HG03469 (cell line): ENCODE data around the gene CARS1.
"Not testable (repeated sequence)": the region's sequence is repeated elsewhere in the genome, so short reads cannot be mapped to it uniquely, and the experiment has no call there.

Experiments
- ATAC-seq: cut with Tn5 transposase; IDR thresholded peaks from one replicate; pipeline ENCODE4 v1.9.1; 2021; ENCODE audit warnings: mild to moderate bottlenecking, moderate library complexity, moderate number of reproducible peaks; ENCODE audit not compliant: unreplicated experiment

Gene CARS1

GRCh38 chr11:3063876-3064275 is 6.7 kb upstream of the CARS1 start:
- ATAC-seq: not testable (repeated sequence)

DNA sequence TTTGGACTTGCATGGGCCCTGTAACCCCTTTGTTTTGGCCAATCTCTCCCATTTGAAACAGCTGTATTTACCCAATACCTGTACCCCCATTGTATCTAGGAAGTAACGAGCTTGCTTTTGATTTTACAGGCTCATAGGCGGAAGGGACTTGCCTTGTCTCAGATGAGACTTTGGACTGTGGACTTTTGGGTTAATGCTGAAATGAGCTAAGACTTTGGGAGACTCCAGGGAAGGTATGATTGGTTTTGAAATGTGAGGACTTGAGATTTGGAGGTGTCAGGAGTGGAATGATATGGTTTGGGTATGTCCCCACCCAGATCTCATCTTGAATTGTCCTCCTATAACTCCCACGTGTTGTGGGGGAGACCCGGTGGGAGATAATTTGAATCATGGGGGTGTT is 6.2 kb upstream of the CARS1 start:
- not testable (repeated sequence) for ATAC-seq

GRCh38 chr11:3060436-3061025 is 3.3 kb upstream of the CARS1 start:
- no peak for ATAC-seq

DNA sequence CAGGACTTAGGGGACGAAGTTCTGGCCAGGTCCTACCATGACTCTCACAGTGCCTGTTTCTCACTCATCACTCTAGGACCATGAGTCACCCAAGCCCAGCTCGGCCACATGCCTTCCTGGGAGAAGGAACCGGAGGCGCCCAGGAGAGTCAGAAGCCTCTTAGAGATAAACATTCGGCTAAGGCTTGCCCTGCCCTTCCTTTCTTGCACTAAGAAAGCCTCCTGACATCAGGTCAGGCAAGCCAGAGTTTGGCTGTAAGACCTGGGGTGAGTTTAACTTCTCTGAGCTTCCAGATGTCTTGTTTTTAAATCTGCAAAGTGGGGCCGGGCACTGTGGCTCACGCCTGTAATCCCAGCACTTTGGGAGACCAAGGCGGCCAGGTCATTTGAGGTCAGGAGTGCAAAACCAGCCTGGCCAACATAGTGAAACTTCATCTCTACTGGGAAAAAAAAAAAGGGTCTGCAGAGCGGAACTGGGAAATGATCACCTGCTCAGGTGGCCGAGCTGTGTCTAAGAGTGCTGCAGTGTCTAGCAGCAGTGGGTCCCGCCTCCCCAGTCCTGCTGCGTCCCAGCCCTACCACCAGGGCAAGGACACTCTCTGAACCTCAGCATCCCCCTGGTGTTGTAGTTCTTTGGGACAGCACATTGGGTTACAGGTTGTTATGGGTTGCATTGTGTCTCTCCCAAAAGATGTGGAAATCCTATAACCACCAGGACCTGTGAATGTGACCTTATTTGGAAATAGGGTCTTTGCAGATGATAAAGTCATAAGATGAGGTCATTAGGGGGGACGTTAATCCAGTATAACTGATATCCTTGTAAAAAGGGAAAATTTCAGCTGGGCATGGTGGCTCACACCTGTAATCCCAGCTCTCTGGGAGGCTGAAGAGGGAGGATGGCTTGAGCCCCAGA is 1.8 kb upstream of the CARS1 start:
- no peak for ATAC-seq

- ATAC-seq: no peak
These were observed 741 bp downstream of the CARS1 start for GRCh38 chr11:3056296-3057068.

DNA sequence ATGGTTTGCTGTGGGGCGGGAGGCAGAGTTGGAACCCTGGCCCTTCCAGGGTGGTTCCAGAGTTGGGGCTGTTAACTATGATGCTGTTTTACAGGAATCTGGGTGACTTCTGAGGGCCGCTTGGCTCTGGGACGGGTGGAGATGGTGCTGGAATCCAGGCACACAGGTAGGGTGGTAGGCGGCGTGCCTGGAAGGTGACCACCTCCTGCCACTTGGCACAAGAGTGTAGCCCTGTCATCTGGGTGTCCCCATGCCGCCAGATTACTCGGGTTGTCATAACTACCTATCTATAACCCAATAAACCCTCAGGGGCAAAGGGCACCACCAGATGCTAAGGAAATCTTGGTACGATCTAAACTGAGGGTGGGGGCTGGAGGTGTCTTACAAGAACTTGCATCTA is 1.3 kb downstream of the CARS1 start:
- no peak for ATAC-seq

DNA sequence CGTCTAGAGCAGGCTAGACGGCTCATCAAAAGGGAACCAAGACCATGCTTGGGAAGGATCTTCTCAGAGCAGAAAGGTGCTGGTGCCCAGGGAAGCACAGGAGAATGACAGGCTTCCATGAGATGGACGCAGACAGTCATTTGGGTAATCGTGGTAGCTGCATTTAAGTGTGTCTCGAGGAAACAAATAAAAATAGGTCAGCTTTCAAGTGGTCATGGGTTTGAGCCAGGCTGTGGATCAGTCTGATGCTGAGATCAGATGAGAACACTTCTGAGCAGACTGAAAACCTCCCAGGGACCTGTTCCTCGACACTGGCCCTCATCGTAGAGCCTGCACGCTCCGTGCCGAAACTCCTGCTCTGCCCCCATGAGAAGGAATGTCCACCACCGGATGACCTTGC is 4.7 kb downstream of the CARS1 start:
- ATAC-seq: no peak

DNA sequence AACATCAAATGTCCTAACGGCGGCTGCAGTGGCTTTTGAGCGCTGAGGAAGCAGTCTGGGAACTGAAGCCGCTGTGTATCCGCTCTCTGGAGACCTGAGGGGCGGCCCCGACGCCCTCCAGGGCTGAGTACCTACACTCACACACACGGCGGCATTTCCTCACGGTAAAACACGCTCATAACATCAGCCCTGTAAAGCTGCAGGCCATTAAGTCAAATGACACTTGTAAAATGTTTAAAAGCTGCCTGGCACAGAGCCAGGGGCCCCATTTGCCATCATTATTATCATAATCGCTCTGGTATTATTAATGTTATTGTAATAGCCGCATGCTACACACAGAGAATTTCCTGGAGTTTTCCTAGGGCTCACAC is 5.1 kb downstream of the CARS1 start:
- no peak for ATAC-seq

DNA sequence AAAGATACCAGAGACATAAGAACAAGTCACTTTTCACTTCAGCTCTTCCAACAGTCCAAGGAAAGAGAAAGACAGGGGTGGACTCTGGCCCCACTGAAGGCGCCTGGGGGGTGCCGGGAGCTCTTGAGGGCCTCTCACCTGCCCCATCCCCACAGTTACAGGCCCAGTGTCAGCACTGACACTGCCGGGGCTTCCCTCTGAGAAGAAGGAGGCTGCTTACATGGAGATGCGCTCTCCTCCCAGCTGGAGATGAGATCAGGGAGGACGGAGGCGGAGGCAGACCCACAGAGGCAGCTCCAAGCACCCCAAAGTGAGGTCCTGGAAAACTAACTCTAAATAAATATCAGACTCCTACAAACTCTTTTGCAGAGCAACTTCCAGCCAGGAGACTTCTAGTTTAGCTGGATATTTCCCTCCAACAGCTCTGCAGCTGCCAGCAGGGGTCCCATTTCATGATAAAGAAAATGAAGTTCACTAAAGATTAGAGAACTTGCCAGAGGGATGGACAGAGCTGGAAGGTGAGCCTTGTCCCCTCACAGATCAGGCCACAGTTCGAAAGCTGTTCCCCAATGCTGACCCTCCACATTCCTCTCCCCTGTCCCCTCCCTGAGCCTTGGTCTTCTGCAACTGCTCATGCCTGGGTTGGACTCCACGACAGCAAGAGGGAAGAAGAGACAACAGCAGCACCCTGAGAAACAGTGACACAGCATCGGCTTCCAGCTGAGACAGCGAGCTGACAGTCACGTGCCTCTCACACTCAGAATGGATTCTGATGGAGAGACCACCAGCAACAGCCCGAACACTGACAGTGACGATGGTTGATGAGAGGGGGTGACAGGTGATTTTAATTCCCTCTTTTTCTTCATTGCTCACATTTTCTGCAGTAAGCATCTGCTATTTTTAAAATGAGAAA is 5.8 kb downstream of the CARS1 start:
- no peak for ATAC-seq

DNA sequence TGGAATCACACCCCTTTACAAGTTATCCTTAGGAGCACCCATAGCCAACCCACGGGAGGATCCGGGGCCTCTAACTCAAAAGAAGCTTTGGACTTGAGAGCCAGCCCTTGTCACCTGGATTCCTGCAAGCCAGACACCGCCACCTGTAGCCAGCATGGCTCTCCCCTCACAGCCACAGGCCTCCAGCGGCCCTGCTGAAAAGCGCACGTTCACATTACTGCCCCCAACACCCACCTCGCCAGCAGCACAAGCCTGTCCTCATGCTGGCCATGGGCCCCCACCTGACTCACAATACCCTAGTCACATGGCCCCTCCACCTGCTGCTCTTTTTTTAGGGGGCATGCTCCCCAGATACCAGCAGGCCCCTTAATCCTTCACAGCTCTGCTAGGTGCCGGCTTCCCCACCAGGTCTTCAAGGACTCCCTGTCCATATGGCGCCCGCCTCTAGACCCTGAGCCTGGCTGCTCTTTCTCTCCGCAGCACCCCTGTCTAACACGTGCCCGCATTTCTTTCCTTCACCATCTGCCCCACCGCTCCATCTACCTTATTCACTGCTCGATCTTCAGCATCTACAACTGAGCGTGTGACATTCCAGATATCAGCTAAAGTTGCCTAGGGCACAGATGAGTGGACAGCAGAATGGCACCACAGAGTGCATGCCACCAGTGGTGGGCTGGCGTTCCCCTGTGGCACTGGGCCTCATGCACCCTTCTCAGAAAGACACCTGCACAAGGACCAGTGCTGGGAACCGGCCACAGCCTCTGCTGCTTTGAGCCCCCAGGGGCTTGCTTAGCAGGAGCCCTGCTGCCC is 6.6 kb downstream of the CARS1 start:
- no peak for ATAC-seq

GRCh38 chr11:3049430-3050243 is 7.6 kb downstream of the CARS1 start:
- peak; percentile 80 for ATAC-seq

DNA sequence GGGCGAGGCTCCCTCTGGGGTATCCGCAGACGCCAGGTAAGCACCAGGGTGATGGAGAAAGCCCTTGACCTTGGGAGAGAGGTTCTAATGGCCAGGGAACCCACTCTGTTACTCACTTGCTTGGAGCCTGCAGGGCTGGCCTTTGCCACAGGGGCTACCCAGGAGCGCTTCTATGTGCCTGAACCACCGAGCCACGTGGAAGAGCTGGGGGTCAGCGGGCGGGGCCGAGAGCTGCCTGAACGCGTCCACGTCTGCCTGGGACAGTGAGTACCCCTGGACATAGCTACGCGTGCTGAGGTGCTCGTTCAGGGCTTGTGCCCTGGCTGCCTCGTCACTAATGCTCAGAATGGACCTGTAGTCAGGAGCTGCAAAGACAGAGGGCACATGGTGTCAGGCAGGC is 9.6 kb downstream of the CARS1 start:
- no peak for ATAC-seq

DNA sequence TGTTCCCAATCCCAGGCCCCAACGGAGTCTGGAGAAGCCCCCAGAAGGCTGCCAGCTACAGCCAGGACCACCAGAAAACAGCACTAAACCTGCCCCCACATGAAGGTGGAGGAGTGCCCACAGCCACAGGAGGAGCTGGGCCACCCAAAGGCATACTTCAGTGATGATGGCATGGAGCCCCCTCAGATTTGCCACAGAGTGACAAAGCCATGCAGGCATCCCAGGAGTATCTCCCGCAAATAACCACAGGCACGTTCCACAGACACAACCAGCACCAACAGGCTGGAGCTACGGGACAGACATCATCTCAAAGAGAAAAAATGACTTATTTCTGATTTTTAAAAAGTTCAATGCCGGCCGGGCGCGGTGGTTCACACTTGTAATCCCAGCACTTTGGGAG is 10.6 kb downstream of the CARS1 start:
- no peak for ATAC-seq

DNA sequence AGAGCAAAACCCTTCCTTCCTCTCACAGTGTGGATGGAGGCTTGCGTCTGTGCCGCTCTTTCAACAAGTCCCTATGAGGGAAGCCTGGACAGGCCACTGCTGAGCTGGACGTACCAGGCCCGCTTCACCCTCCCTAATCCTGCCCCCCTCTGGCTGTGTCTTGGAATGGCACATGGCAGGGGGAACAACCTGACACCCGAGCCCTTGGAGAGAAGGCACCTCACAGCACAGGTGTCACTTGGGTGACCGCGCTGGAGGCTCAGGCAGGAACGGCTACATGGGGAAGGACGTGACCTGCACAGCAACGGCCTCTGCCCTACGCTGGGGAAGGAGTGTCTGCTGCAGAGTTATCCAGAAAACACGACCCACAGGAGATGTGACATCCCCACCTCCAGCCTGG is 11.0 kb downstream of the CARS1 start:
- no peak for ATAC-seq

DNA sequence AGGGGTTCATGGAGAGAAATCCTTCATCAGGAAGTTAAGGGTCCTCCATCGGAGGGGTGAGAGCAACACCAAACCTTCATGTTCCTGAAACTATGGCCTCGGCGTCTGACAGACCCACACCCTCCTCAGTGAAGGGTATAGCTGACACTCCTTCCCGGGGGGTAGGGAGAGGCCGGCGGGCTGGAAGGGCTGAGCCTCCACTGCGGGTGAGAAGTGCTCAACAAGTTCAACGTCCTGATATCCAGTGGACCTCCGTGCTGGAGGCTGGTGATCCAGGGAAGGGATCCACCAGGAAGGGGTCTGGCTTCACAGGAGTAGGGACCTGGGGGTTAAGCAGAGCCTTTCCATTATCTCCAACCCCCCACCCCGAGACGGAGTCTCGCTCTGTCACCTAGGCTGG is 12.3 kb downstream of the CARS1 start:
- ATAC-seq: no peak

DNA sequence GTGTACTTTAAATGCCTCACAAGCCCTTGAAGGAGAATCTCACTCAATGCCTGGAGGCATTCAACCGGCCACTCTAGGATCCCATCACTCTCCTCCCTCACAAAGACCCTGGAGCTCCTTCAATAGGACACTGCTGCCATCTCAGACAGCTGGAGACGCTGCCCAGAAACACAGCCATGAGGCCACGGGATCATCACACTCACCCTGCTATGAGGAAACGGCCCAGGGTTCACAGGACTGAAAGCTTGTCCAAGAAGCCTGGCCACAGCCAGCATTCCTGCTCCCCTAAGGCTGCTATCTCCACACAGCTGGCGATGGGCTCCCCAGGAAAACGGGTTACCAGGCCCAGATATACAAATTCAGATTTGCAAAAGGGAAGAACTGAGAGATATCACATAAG is 13.2 kb downstream of the CARS1 start:
- ATAC-seq: no peak

DNA sequence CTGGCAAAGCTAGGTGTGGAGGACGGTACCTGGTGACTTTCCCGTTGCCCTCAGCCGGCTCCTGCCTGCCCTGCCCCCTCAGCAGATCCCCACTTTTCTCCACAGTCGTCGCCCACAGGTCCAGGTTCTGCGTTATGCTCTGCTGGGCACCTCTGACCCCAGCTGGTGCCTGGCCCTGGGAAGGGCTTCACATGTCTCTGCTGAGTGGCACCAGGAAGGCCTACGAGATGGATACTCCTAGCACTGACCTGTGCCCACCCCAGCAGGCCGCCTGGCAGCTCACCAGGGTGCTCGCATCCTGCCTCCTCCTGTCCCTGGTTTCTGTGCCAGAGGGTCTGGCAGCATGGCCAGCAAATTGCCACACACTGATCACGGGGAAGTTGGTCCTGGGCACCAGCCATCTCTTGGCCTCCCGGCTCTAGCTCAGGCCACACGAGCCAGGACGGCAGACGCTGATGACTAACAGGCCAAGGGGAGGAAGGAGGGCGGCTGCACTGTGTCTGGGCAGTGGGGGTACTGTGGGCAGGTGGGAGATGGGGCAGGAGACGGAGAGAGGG is 13.8 kb downstream of the CARS1 start:
- ATAC-seq: no peak

DNA sequence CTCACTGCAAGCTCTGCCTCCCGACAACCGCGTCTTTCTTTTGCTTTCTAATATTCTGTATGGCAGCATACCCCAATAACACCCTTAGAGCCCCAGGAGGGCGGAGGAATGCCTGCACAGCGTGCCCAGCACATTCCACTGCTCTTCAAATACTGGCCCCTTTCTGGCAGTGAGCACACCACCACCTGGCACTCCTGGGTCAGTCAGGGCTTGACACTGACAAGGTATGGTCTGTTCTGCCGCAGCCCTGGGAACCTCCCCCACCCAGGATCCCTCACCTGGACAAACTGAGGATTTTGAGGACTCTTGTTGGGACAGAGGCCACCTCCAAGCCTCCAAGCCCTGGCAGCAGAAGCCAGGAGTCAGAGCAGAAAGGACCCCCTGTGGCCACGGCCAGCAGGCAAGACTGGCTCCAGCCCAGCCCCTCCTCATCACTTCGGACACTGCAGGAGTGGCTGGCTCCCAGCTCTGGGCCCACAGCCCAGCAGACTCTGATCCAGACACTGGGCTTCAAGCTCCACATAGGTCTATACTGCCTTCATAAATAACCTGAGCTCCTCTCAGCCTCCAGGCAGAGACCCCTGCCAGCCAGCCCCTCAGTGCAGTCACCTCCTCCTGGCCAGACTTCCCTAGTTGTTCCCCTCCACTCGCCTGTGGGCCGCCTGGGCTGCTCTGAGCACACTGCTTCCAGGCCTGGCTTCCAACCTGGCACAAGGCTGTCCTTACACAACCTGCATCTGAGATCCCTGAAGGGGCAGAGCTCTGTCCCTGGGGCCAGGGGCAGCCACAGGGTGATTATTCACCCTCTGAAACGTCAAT is 14.5 kb downstream of the CARS1 start:
- no peak for ATAC-seq
